Endodermal cell (in vitro differentiated cells): ENCODE measurements around the gene NIPSNAP3A. TPM values are rescaled to one million over a fixed set of nuclear protein-coding genes. Genes with fewer than 3 reads are reported as not detected.
A peak's percentile ranks its signal among the peaks of the same experiment; 100 is the strongest.

ENCODE experiments used
- DNase-seq: peaks from one replicate; pipeline ENCODE4 v3.0.0-alpha.2; 2017
- H3K27ac ChIP-seq: 2 replicates; pipeline ENCODE4 v1.5.1; 2013; ENCODE audit warnings: mild to moderate bottlenecking, low read depth, low read length, moderate library complexity
- H3K27me3 ChIP-seq: 2 replicates; pipeline ENCODE4 v1.6.1; 2013; ENCODE audit warnings: mild to moderate bottlenecking, low read length, moderate library complexity; ENCODE audit not compliant: insufficient read depth, control insufficient read depth, poor library complexity, severe bottlenecking
- H3K36me3 ChIP-seq: 2 replicates; pipeline ENCODE4 v1.7.0; 2013; ENCODE audit warnings: mild to moderate bottlenecking, low read length, moderate library complexity; ENCODE audit not compliant: control insufficient read depth, insufficient read depth
- H3K4me1 ChIP-seq: one replicate; pipeline ENCODE4 v1.7.0; 2013; ENCODE audit warnings: low read length; ENCODE audit not compliant: control insufficient read depth, insufficient read depth
- H3K4me3 ChIP-seq: 2 replicates; pipeline ENCODE4 v1.5.1; 2013; ENCODE audit warnings: mild to moderate bottlenecking, low read length, moderate library complexity
- H3K9ac ChIP-seq: 2 replicates; pipeline ENCODE4 v1.6.1; 2013; ENCODE audit warnings: mild to moderate bottlenecking, low read length, moderate library complexity; ENCODE audit not compliant: poor library complexity, severe bottlenecking; ENCODE audit errors: extremely low read depth
- H3K9me3 ChIP-seq: 2 replicates; pipeline ENCODE4 v1.6.1; 2013; ENCODE audit warnings: mild to moderate bottlenecking, low read length, moderate library complexity; ENCODE audit not compliant: control insufficient read depth
- H3K27ac Mint-ChIP-seq: 2 replicates; pipeline ENCODE4 v1.8.0; 2020; ENCODE audit warnings: mixed read lengths
- H3K27me3 Mint-ChIP-seq: 2 replicates; pipeline ENCODE4 v1.8.0; 2021; ENCODE audit warnings: mild to moderate bottlenecking, mixed read lengths; ENCODE audit not compliant: insufficient read depth
- H3K36me3 Mint-ChIP-seq: 2 replicates; pipeline ENCODE4 v1.8.0; 2020; ENCODE audit warnings: low read depth, mixed read lengths
- H3K4me1 Mint-ChIP-seq: 2 replicates; pipeline ENCODE4 v1.8.0; 2020; ENCODE audit warnings: mixed read lengths
- H3K4me3 Mint-ChIP-seq: 2 replicates; pipeline ENCODE4 v1.8.0; 2020; ENCODE audit warnings: mild to moderate bottlenecking, moderate library complexity, mixed read lengths
- H3K9me3 Mint-ChIP-seq: 2 replicates; pipeline ENCODE4 v1.8.0; 2020; ENCODE audit warnings: mild to moderate bottlenecking, mixed read lengths
- CTCF ChIP-seq: fragments of 200-600 bp; sonication (generic); conservative IDR thresholded peaks from 2 replicates; pipeline ENCODE4 v1.5.0; 2021; ENCODE audit warnings: antibody characterized with exemption, mild to moderate bottlenecking
- WGBS, 2 experiments: methylation state at CpG; one replicate each; pipeline versions ENCODE4 v1.1.5 to v1.1.7; 2013; ENCODE audit warnings: missing lambda C conversion rate in 2 of 2, mixed read lengths in 1 of 2; ENCODE audit not compliant: insufficient coverage in 1 of 2, insufficient read length in 1 of 2; 5-methylcytosine and 5-hydroxymethylcytosine counted together
- total RNA-seq, 2 donors: library from RNA; stranded (reverse); fragmentation: NEBNext Ultra II Directional in 1 of 2; extraction: Animal tissue kit (Norgen Biotek cat#: 25700) in 1 of 2; gene quantifications; 2 replicates in 1 of 2; 3 replicates in 1 of 2; pipeline ENCODE4 v1.2.1, GENCODE V29; 2021

Gene NIPSNAP3A
- total RNA-seq, 2 donors from 2014 or later = 18.8 to 20.5 TPM

DNA sequence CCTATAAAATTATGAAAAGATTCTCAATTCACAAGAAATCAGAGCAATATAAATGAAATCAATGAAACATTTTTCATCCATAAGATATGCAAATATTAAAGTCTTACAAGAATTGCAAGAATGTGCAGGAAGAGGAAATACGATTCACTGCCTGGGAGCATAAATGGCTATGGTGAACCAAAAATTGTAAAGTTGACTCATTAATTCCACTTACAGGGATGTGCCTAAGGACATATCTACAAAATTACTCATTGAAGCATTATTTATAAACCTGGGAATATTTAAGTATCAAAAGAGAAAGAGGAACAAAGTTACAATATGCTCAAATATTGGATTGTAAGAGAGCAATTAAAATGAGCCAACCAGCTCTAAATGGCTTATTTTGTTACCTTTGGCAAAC is 6.9 kb upstream of the NIPSNAP3A start:
- Histone ChIP-seq H3K4me3 (no peak overlapping the region), H3K27ac (no peak overlapping the region), H3K4me1 (peaks cover 2% of the 10 kb centered on the region), H3K9ac (no peak overlapping the region), H3K27me3 (peaks cover 29% of the 10 kb centered on the region), H3K9me3 (no peaks in the 10 kb centered on the region), H3K36me3 (no peaks in the 10 kb centered on the region)
- no peak for TF ChIP-seq CTCF
- H3K27ac Mint-ChIP-seq = no peak overlapping the region
- H3K27me3 Mint-ChIP-seq = peaks cover 35% of the 10 kb centered on the region
- 93% methylated on average over 1 of the region's 1 CpG; no CpG with 5 or more reads in 1 of the 2 experiments for WGBS, 2 experiments
- DNase-seq = no peak
- peaks cover 11% of the 10 kb centered on the region for H3K4me1 Mint-ChIP-seq
- H3K36me3 Mint-ChIP-seq = no peaks in the 10 kb centered on the region
- no peak overlapping the region for H3K4me3 Mint-ChIP-seq
- no peaks in the 10 kb centered on the region for H3K9me3 Mint-ChIP-seq

DNA sequence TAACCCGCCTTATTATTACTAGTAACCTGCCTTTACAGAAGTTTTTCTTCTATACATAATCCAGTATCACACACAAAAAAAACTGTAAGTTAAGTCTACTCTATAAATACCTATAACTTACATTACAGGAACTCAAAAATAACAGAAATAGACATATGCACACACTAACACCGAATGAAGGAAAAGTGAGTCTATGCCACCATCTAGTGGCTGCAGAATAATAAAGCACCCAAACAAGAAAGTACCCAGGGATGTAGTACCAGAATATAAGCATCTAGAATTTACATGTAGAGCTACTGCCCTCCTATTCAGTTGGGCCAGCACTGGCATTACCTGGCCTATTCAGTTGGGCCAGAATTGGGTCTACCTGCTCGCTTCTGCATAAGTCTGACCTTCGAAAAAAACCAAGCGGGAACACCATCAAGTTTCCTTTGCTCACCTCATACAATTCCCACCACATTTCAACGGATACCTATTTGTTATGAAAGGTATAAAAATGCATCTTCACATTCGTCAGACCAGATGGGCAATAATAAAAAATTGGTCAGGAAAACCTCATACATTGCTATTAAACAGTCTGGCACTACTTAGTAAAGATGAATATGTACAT is 4.0 kb upstream of the NIPSNAP3A start:
- H3K36me3 ChIP-seq = no peaks in the 10 kb centered on the region
- Mint-ChIP-seq H3K36me3 (no peaks in the 10 kb centered on the region), H3K4me1 (peaks cover 25% of the 10 kb centered on the region), H3K27ac (no peak overlapping the region), H3K4me3 (no peak overlapping the region), H3K9me3 (no peaks in the 10 kb centered on the region), H3K27me3 (peaks cover 16% of the 10 kb centered on the region)
- no peak overlapping the region for H3K27ac ChIP-seq
- H3K9ac ChIP-seq = no peak overlapping the region
- no peaks in the 10 kb centered on the region for H3K9me3 ChIP-seq
- DNase-seq = peak; percentile 58
- H3K4me1 ChIP-seq = peaks cover 2% of the 10 kb centered on the region
- H3K27me3 ChIP-seq = peaks cover 16% of the 10 kb centered on the region
- H3K4me3 ChIP-seq = no peak overlapping the region
- 18 to 43% methylated on average over 4 to 7 of the region's 7 CpGs for WGBS, 2 experiments
- TF ChIP-seq CTCF = peak; percentile 91

DNA sequence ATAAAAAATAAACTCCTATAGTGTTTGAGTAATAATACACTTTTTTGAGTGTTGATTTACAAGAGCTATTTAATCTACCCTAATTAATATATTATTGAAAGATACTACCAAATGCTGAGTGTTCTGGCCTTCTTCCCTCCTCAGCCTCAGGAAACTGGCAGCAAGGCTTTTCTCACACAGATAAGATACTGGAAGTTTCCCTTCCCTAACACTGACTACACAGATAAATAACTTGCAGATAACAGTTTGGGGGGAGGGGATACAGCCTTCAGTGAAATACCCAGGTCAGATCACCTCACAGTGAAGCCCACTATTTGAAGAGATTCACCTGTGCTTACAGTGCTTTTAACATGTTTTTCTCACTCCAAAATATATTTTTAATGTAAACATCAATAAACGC is 1.6 kb upstream of the NIPSNAP3A start:
- Mint-ChIP-seq H3K9me3 (no peaks in the 10 kb centered on the region), H3K4me3 (peak overlapping the region; percentile 73), H3K4me1 (peaks cover 28% of the 10 kb centered on the region), H3K27ac (no peak overlapping the region), H3K27me3 (peaks cover 1% of the 10 kb centered on the region), H3K36me3 (no peaks in the 10 kb centered on the region)
- no peak for TF ChIP-seq CTCF
- H3K36me3 ChIP-seq = peaks cover under 1% of the 10 kb centered on the region
- peak overlapping the region; percentile 90 for H3K4me3 ChIP-seq
- peaks cover 5% of the 10 kb centered on the region for H3K27me3 ChIP-seq
- no peaks in the 10 kb centered on the region for H3K9me3 ChIP-seq
- H3K9ac ChIP-seq = no peak overlapping the region
- H3K27ac ChIP-seq = no peak overlapping the region
- peak; percentile 40 for DNase-seq
- whole genome bisulfite sequencing, 2 experiments = no CpG with 5 or more reads among the region's 1 CpG
- peaks cover 2% of the 10 kb centered on the region for H3K4me1 ChIP-seq
